ENCODE results near the gene OR5AL1.
"Not testable (repeated sequence)": the region's sequence is repeated elsewhere in the genome, so short reads cannot be mapped to it uniquely, and the experiment has no call there.

The OR5AL1 gene

DNA sequence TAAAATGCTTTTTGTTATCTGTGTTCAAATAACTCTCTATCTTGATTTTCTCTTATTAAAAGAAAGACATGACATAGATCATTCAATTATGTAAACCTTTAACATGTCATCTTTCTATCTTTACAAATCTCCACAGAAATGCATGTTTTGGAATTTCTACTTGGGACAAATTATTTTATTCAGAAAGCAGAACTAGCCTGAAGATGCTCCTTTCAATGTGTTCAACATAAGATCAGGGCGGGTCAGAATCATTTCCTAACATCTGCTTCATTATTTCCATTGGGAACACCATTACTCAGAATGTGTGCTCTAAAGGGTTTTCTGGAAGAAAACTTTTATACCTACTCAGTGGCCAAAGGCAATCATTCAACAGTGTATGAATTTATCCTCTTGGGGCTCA is at the start of gene OR5AL1:
OR5AL1 (plus strand) TSS at position 301 of the 400 bp plus-strand sequence.
- no peak for DNase-seq (ENCODE audit: low read depth)

DNA sequence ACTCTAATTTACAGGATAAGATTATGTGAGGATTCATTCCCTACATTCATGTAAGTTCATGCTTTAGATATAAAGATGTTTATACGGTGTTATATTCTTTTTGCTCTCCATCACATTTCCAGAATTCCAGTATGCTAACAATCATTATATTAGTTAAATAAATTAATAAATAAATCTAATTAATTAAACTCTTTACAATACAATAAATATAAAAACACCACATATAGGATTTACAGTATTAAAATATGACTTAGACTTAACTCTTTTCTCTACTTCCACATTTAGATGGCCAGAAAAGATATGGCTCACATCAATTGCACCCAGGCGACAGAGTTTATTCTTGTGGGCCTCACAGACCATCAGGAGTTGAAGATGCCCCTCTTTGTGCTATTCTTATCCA is 37.2 kb upstream of the OR5AL1 start, which contains the start of gene OR8U1:
OR8U1 (plus strand) TSS at position 301 of the 400 bp plus-strand sequence; CDS start at position 301, 0 bp downstream.
- DNase-seq (ENCODE audit: low read depth): no peak

DNA sequence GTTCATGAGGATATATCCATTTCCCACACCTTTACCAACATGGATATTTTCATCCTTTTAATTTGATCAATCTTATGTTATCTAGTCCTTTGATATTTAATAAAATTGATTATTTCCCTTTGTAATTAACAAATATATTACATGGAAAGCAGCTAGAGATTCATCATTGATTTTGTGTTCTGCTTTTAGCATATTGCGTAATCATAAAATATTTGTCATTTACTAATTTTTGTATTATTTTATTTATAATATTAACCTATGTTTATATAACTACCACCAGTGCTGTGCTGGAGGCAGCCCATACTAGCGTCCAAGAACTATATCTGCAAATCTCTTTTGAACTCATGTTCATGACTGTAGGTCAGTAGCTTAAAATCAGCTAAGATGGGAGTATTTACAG is 32.4 kb upstream of the OR5AL1 start:
- DNase-seq (ENCODE audit: low read depth): no peak

DNA sequence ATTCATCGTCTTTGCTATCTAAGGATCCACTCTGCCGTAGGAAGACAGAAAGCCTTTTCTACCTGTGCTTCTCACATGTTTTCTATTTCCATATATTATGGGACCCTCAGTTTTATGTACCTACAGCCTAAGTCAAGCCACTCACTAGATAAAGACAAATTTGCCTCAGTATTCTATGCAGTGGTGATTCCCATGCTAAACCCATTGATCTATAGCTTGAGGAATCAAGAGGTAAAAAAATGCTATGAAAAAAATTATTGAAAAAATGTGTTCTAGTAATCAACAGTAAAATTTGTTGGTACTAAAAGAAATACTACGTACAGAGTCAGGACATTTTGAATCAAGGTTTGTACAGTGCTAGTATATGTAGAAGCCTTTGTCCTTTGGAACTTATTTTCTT is 18.1 kb upstream of the OR5AL1 start:
- no peak for DNase-seq (ENCODE audit: low read depth)

DNA sequence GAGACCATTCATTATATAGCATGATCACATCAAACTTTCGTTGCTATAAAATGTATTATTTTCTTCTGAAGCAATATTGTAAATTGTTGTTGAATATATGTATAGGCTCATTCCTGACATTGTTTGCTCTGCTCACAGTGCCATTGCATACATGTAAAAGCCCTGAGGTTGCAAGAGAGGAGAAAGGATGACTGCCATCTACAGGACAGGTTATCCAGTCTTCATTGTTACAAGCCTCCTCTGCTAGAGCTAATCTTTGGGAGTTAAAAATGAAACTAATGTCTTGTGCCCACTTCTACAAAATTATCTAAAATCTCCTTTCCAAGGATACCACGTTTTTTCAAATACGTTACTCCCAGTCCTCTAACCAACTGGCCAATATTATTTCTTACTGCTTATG is 16.4 kb upstream of the OR5AL1 start:
- no peak for DNase-seq (ENCODE audit: low read depth)

DNA sequence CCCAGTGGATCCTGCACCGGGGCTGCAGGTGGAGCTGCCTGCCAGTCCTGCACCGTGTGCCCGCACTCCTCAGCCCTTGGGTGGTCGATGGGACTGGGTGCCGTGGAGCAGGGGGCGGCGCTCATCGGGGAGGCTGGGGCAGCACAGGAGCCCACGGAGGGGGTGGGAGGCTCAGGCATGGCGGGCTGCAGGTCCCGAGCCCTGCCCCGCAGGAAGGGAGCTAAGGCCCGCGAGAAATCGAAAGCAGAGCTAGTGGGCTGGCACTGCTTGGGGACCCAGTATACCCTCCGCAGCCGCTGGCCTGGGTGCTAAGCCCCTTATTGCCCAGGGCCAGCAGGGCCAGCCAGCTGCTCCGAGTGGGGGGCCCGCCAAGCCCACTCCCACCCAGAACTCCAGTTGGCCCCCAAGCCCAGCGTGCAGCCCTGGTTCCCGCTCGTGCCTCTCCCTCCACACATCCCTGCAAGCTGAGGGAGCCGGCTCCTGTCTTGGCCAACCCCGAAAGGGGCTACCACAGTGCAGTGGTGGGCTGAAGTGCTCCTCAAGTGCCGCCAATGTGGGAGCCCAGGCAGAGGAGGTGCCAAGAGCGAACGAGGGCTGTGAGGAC is 10.5 kb upstream of the OR5AL1 start:
- DNase-seq (ENCODE audit: low read depth): not testable (repeated sequence)

DNA sequence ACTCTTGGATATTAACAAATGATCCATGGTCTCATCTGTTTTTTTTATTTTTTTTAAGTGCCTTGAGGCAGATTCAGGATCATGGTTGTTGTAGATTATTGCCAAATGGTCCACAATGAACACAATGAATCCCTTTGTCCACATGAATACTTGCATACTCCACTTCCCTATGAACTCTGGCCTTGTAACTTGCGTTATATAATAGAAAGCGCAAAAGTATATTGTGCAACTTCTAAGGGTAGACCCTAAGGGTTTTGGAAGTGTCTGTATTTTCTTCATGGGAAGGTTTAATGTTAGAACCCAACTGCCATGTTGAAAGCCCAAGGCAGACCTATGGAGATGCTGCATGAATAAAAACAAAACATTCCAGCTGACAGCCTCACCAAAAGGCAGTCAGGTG is 8.1 kb upstream of the OR5AL1 start:
- no peak for DNase-seq (ENCODE audit: low read depth)

DNA sequence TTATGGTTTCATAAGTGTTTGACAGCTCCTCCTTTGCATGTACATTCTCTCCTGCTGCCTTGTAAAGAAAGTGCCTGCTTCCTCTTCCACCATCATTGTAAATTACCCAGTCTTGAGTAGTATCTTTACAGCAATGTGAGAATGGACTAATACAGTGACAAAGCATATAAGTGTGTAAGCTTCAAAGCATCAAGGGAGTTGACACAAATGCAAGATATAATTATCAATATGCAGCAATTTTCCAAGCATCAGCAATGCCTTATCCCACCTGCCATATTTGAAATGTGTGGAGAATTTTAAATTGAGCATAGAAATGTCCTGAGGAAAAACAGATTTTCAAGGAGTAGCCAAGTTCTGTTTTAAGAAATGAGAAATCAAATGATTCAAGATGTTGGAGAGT is 1.7 kb upstream of the OR5AL1 start:
- no peak for DNase-seq (ENCODE audit: low read depth)

DNA sequence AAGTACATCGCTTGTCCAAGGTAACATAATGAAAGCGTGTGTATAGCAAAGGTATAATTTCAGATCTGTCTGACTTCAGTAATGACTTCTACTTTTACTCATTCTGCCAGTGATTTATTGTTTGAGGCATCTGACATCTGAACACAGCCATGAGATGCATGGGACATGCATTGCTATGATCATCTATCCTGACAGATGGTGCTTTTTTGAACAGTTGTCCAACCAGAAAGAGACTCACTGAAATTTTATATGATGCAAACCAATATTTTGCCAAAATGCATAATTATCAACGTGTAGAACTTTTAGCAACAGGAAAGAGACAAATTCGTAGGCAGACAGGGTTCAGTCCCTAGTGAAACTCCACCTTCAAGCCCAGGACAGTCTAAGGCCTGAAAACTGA is 41.0 kb downstream of the OR5AL1 start:
- no peak for DNase-seq (ENCODE audit: low read depth)

DNA sequence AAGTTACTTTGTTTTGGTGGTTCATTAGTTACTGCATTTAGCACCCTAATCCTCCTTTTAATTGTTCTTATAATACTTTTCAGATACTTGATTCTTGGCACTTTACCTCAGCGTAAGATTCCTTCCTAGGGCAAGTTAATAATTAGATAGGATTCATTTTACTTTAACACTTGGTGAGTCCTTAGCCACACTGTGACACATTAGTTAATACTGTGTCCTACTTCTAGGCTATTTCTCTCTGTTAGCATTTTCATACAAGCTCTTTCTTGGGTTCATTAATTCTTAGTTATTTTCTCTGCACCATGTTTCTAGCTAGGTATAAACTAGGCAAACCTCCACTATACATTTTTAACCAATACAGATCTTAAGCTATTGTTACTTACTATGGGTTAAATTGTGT is 44.6 kb downstream of the OR5AL1 start:
- DNase-seq (ENCODE audit: low read depth): no peak

Measured in fibroblast of the conjunctiva (primary cell).